ENCODE measurements around the gene COL1A1. TPM values are rescaled to one million over a fixed set of nuclear protein-coding genes. Genes with fewer than 3 reads are reported as not detected.

The COL1A1 gene
- polyA plus RNA-seq, 4 donors = 462 to 7,291 (median 934) TPM

- no peak for DNase-seq (ENCODE audit: low read depth in 4 of 4, low spot score in 3 of 4)
These were observed 55.8 kb downstream of the COL1A1 start for GRCh38 chr17:50145532-50146229.

GRCh38 chr17:50144845-50145531 lies 56.4 kb downstream of the COL1A1 start:
- no peak for DNase-seq (ENCODE audit: low read depth in 4 of 4, low spot score in 3 of 4)

GRCh38 chr17:50144355-50144754 lies 57.1 kb downstream of the COL1A1 start:
- no peak for DNase-seq (ENCODE audit: low read depth in 4 of 4, low spot score in 3 of 4)

- no peak for DNase-seq (ENCODE audit: low read depth in 4 of 4, low spot score in 3 of 4)
These were observed 57.8 kb downstream of the COL1A1 start for GRCh38 chr17:50143461-50144176.

GRCh38 chr17:50141745-50142110 lies 59.7 kb downstream of the COL1A1 start:
- no peak for DNase-seq (ENCODE audit: low read depth in 4 of 4, low spot score in 3 of 4)

- DNase-seq (ENCODE audit: low read depth in 4 of 4, low spot score in 3 of 4) = no peak
These were observed 60.2 kb downstream of the COL1A1 start for GRCh38 chr17:50141026-50141744.

- no peak for DNase-seq (ENCODE audit: low read depth in 4 of 4, low spot score in 3 of 4)
These were observed 61.2 kb downstream of the COL1A1 start for GRCh38 chr17:50139950-50140885.

- no peak for DNase-seq (ENCODE audit: low read depth in 4 of 4, low spot score in 3 of 4)
These were observed 62.1 kb downstream of the COL1A1 start for GRCh38 chr17:50139185-50139783.

- no peak for DNase-seq (ENCODE audit: low read depth in 4 of 4, low spot score in 3 of 4)
These were observed 64.4 kb downstream of the COL1A1 start for GRCh38 chr17:50137042-50137441.

- DNase-seq (ENCODE audit: low read depth in 4 of 4, low spot score in 3 of 4) = no peak
These were observed 65.2 kb downstream of the COL1A1 start for GRCh38 chr17:50136096-50136687.

GRCh38 chr17:50135316-50136095 lies 65.9 kb downstream of the COL1A1 start:
- DNase-seq (ENCODE audit: low read depth in 4 of 4, low spot score in 3 of 4) = no peak

- no peak for DNase-seq (ENCODE audit: low read depth in 4 of 4, low spot score in 3 of 4)
These were observed 67.0 kb downstream of the COL1A1 start for GRCh38 chr17:50134206-50135110.

GRCh38 chr17:50133769-50134099 lies 67.7 kb downstream of the COL1A1 start:
- no peak for DNase-seq (ENCODE audit: low read depth in 4 of 4, low spot score in 3 of 4)

All from left renal pelvis (tissue), 4 donors.